ENCODE data around the gene NHLRC3. TPM values are rescaled to one million over a fixed set of nuclear protein-coding genes. Genes with fewer than 3 reads are reported as not detected.

NHLRC3 gene
- total and polyA plus RNA-seq, 2 of the 8 experiments (the other 6 are each of a cell fraction or from before 2014, with no cell fraction given): 13.1 to 16.9 TPM

GRCh38 chr13:39040206-39040605 is 1.9 kb downstream of the NHLRC3 start:
- CTCF ChIA-PET (ENCODE audit: partially characterized antibody): interaction anchor here (1.4 kb wide), 1 partner anchor 23 kb away, joined by 3 read pairs; no protein-coding TSS in a partner anchor
- TF ChIP-seq SUZ12 (IDR thresholded peaks at IDR 0.05; ENCODE audit: low read length): no peak
- no peak for TF ChIP-seq PHF8 (conservative IDR thresholded peaks at IDR 0.05; ENCODE audit: low read depth, low read length)
- no peak for TF ChIP-seq BRCA1 (IDR thresholded peaks at IDR 0.05; ENCODE audit: low read depth, low read length)
- no peak for TF ChIP-seq TAF1 (IDR thresholded peaks at IDR 0.05; ENCODE audit: low read depth, low read length)
- TF ChIP-seq SRF (IDR thresholded peaks at IDR 0.05; ENCODE audit: low read depth, low read length): no peak
- no peak for TF ChIP-seq EGR1 (IDR thresholded peaks at IDR 0.05; ENCODE audit: borderline replicate concordance, low read depth, low read length)
- TF ChIP-seq ZNF274 (IDR thresholded peaks at IDR 0.05; ENCODE audit: borderline replicate concordance, extremely low read depth, low read length): no peak
- TF ChIP-seq RXRA (IDR thresholded peaks at IDR 0.05; ENCODE audit: insufficient read depth, low read depth, low read length): no peak
- TF ChIP-seq HDAC2 (IDR thresholded peaks at IDR 0.05; ENCODE audit: borderline replicate concordance in 1 of 2, low read depth in 2 of 2, low read length in 2 of 2): no peak
- no peak for TF ChIP-seq TEAD4 (IDR thresholded peaks at IDR 0.05; ENCODE audit: low read depth, low read length)
- TF ChIP-seq KDM4A (IDR thresholded peaks at IDR 0.05; ENCODE audit: low read depth, low read length, severe bottlenecking): no peak
- no peak for TF ChIP-seq CHD1 (IDR thresholded peaks at IDR 0.05; ENCODE audit: low read depth, low read length)

More at GRCh38 chr13:39040206-39040605, 1.9 kb downstream of the NHLRC3 start:
- H3K14ac ChIP-seq (ENCODE audit: insufficient read length): no peak overlapping the region
- H3K4me1 ChIP-seq (replicated peaks in 1 of 4; ENCODE audit: control insufficient read depth in 3 of 4, insufficient read depth in 4 of 4, low read length in 3 of 4): peaks cover 0 to 2% (median under 1%) of the 10 kb centered on the region in 4 experiments; a peak in 1 of 7 replicates
- no peaks in the 10 kb centered on the region; a peak in 1 of 7 replicates for H3K27me3 ChIP-seq (replicated peaks in 1 of 4; ENCODE audit: control insufficient read depth in 3 of 4, extremely low read depth in 1 of 4, insufficient read depth in 3 of 4, low read length in 3 of 4)
- peaks cover 11% of the 10 kb centered on the region for H3K23me2 ChIP-seq (ENCODE audit: low read depth, low read length)
- H3K36me3 ChIP-seq (ENCODE audit: control insufficient read depth in 2 of 4, insufficient read depth in 4 of 4, low read length in 3 of 4): no peaks in the 10 kb centered on the region
- H3K27ac ChIP-seq (ENCODE audit: low read depth, low read length): no peak overlapping the region
- POLR2A ChIA-PET (ENCODE audit: partially characterized antibody): no interaction called here
- H2BK120ac ChIP-seq (replicated peaks; ENCODE audit: low read depth, low read length): no peak overlapping the region
- H2AK5ac ChIP-seq (ENCODE audit: low read depth, low read length): no peak overlapping the region
- no peak overlapping the region for H2BK20ac ChIP-seq (ENCODE audit: low read length)
- no peaks in the 10 kb centered on the region for H3K9me3 ChIP-seq (ENCODE audit: insufficient read depth in 2 of 2, low read depth in 1 of 2, low read length in 1 of 2)
- H4K20me1 ChIP-seq (replicated peaks in 1 of 2; ENCODE audit: control insufficient read depth in 1 of 2, insufficient read depth in 2 of 2, low read length in 2 of 2): peaks cover 0 to 1% of the 10 kb centered on the region in 2 experiments
- H2BK15ac ChIP-seq (ENCODE audit: low read length): no peak overlapping the region
- no peak overlapping the region for H3K56ac ChIP-seq (replicated peaks; ENCODE audit: insufficient read length, low read depth, low read length)
- H3K79me1 ChIP-seq (ENCODE audit: low read depth, low read length): no peaks in the 10 kb centered on the region
- no peak overlapping the region for H3K4ac ChIP-seq (replicated peaks; ENCODE audit: insufficient read length, low read depth, low read length)
- DNase-seq (ENCODE audit: low read depth in 1 of 2, low spot score in 2 of 2) (no peak), FAIRE-seq (no peak)
- WGBS, 2 experiments (ENCODE audit: extremely low coverage in 1 of 2, insufficient coverage in 1 of 2, insufficient read length in 1 of 2, insufficient replicate concordance in 2 of 2, low coverage in 1 of 2, low lambda C conversion rate in 2 of 2, missing lambda C conversion rate in 1 of 2): 89% methylated on average over 1 of the region's 1 CpG; no CpG with 5 or more reads in 1 of the 2 experiments
- H3K18ac ChIP-seq (ENCODE audit: extremely low read depth, low read length): no peak overlapping the region
- no peak overlapping the region for H3K4me2 ChIP-seq (ENCODE audit: insufficient read depth in 1 of 2, low read depth in 2 of 2, low read length in 2 of 2)
- no peak overlapping the region for H2AFZ ChIP-seq (ENCODE audit: low read length)
- peaks cover 22 to 35% of the 10 kb centered on the region in 2 experiments for H3K79me2 ChIP-seq (ENCODE audit: control insufficient read depth in 1 of 2, insufficient read depth in 2 of 2, low read length in 2 of 2)
- H3K4me3 ChIP-seq (ENCODE audit: extremely low read depth in 1 of 4, insufficient read depth in 2 of 4, low read depth in 3 of 4, low read length in 4 of 4): no peak overlapping the region
- H2BK5ac ChIP-seq (ENCODE audit: low read depth, low read length): no peak overlapping the region
- H4K91ac ChIP-seq (replicated peaks; ENCODE audit: insufficient read length, low read length): no peak overlapping the region
- H3K9ac ChIP-seq (replicated peaks in 1 of 4; ENCODE audit: extremely low read depth in 1 of 4, low read depth in 3 of 4, low read length in 3 of 4): no peak overlapping the region
- H4K5ac ChIP-seq (ENCODE audit: insufficient read length, low read depth, low read length): no peak overlapping the region
- H2BK12ac ChIP-seq (ENCODE audit: low read depth, low read length): no peak overlapping the region
- H4K8ac ChIP-seq (ENCODE audit: extremely low read depth, insufficient read depth, low read length): no peak overlapping the region
- no peak overlapping the region for H3K23ac ChIP-seq (ENCODE audit: insufficient read length)
